Measurements from ENCODE around the gene FAM170B. TPM values are rescaled to one million over a fixed set of nuclear protein-coding genes. Genes with fewer than 3 reads are reported as not detected.

FAM170B gene
- total and polyA plus RNA-seq, 4 donors = 0.13 to 0.34 TPM; not detected in 2

DNA sequence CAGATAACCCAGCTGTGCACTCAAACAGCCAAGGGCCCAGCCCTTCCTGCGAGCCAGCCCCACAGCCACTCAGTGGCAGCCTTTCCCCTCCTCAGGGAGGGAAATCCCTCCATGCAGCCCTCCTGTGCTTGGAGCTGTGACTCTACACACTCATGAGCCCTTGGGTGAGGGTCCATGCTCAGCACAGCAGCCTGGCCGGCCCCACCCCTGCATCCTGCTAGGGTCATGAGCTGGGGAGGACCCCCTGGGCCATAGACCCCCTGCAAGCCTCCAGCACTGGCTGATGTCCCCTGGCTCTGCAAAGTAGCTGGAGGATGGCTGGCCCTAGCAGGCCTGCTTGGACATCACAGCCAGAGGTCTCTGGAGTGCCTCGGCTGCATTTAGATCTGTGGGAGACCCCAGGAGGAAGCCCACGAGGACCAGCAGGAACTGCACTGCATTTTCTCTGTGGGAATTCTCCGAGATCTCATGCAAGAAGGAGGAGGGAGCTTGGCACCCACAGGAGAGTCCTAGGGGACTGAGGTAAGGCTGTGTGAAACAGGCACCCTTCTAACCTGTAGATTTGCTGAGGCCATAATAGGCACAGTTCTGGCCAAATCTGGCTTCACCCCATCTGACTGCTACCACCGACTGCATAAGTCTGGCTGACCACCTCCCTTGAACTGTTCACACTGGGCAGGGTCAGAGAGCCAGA is 37.0 kb upstream of the FAM170B start:
- Histone ChIP-seq H3K4me3 (no peak overlapping the region), H3K4me1 (ENCODE audit: control insufficient read depth in 5 of 5, insufficient read depth in 5 of 5, low read length in 5 of 5) (peaks cover 0 to 2% (median 0%) of the 10 kb centered on the region in 5 donors), H3K27ac (ENCODE audit: low read depth in 1 of 2, low read length in 1 of 2) (no peak overlapping the region), H3K9me3 (ENCODE audit: control insufficient read depth in 4 of 4, insufficient read depth in 3 of 4, low read length in 3 of 4) (peaks cover 0 to 3% (median 0%) of the 10 kb centered on the region in 4 donors), H3K36me3 (ENCODE audit: control insufficient read depth in 4 of 4, insufficient read depth in 4 of 4, low read length in 4 of 4) (no peaks in the 10 kb centered on the region), H3K27me3 (ENCODE audit: control insufficient read depth in 3 of 3, insufficient read depth in 3 of 3, low read length in 2 of 3) (no peaks in the 10 kb centered on the region), H3K9ac (ENCODE audit: insufficient read depth in 1 of 2, low read length in 2 of 2) (no peak overlapping the region)
- ATAC-seq (ENCODE audit: insufficient read depth, low FRiP score) = no peak
- DNase-seq = no peak
- WGBS, 2 donors = 77 to 94% methylated on average over 6 of the region's 6 CpGs
- no peak for TF ChIP-seq CTCF (IDR thresholded peaks at IDR 0.05; ENCODE audit: control extremely low read depth, extremely low read depth)

GRCh38 chr10:49169776-49170175 is 36.0 kb upstream of the FAM170B start:
- ATAC-seq (ENCODE audit: insufficient read depth, low FRiP score) (no peak), DNase-seq (no peak)
- Histone ChIP-seq H3K9ac (ENCODE audit: insufficient read depth in 1 of 2, low read length in 2 of 2) (no peak overlapping the region), H3K36me3 (ENCODE audit: control insufficient read depth in 4 of 4, insufficient read depth in 4 of 4, low read length in 4 of 4) (no peaks in the 10 kb centered on the region), H3K27me3 (ENCODE audit: control insufficient read depth in 3 of 3, insufficient read depth in 3 of 3, low read length in 2 of 3) (no peaks in the 10 kb centered on the region), H3K4me3 (no peak overlapping the region), H3K27ac (ENCODE audit: low read depth in 1 of 2, low read length in 1 of 2) (no peak overlapping the region), H3K4me1 (ENCODE audit: control insufficient read depth in 5 of 5, insufficient read depth in 5 of 5, low read length in 5 of 5) (peaks cover 0 to 3% (median 0%) of the 10 kb centered on the region in 5 donors), H3K9me3 (ENCODE audit: control insufficient read depth in 4 of 4, insufficient read depth in 3 of 4, low read length in 3 of 4) (peaks cover 0 to 3% (median 0%) of the 10 kb centered on the region in 4 donors)
- no peak for TF ChIP-seq CTCF (IDR thresholded peaks at IDR 0.05; ENCODE audit: control extremely low read depth, extremely low read depth)
- WGBS, 2 donors = 85 to 89% methylated on average over 4 of the region's 4 CpGs

DNA sequence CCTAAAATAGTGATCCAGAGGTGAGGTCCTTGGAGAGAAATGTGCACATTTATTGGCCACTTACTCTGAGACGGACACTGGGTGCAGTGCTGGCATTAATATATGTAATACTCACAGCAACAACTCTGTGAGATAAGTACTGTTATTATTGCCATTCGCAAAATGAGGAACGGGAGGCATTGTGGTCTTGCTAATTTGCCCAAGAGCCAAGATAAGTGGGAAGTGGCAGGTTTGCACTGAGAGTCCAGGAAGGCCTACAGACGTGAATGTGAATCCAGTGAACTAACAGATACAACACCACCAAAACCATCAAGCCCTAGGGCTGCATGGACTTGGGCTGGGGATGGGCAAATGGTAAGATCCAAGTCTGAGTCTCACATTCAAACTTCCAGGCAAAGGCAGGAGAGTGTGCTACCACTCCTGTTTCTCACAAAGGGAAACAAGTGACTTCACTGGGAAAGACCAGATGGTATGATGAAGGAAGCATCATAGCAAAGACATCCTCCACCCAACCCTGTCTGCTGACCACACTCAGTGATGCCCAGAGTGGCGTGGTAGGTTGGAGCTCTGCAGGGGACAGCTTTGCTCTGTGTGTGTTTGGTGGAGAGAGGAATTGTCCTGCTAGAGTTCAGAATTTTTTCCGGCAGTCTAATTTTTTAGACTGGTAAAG is 35.1 kb upstream of the FAM170B start:
- ATAC-seq (ENCODE audit: insufficient read depth, low FRiP score) (no peak), DNase-seq (no peak)
- H3K9ac ChIP-seq (ENCODE audit: insufficient read depth in 1 of 2, low read length in 2 of 2) = no peak overlapping the region
- no peak overlapping the region for H3K27ac ChIP-seq (ENCODE audit: low read depth in 1 of 2, low read length in 1 of 2)
- no peaks in the 10 kb centered on the region for H3K36me3 ChIP-seq (ENCODE audit: control insufficient read depth in 4 of 4, insufficient read depth in 4 of 4, low read length in 4 of 4)
- TF ChIP-seq CTCF (IDR thresholded peaks at IDR 0.05; ENCODE audit: control extremely low read depth, extremely low read depth) = no peak
- 57 to 79% methylated on average over 6 of the region's 6 CpGs for WGBS, 2 donors
- H3K9me3 ChIP-seq (ENCODE audit: control insufficient read depth in 4 of 4, insufficient read depth in 3 of 4, low read length in 3 of 4) = peaks cover 0 to 3% (median 0%) of the 10 kb centered on the region in 4 donors
- no peaks in the 10 kb centered on the region for H3K27me3 ChIP-seq (ENCODE audit: control insufficient read depth in 3 of 3, insufficient read depth in 3 of 3, low read length in 2 of 3)
- H3K4me1 ChIP-seq (ENCODE audit: control insufficient read depth in 5 of 5, insufficient read depth in 5 of 5, low read length in 5 of 5) = peaks cover 0 to 3% (median 0%) of the 10 kb centered on the region in 5 donors
- no peak overlapping the region for H3K4me3 ChIP-seq

Measured in lung (tissue), 12 donors.